ENCODE measurements around the gene ADGRL1. TPM values are rescaled to one million over a fixed set of nuclear protein-coding genes. Genes with fewer than 3 reads are reported as not detected.

ADGRL1 gene
- polyA plus RNA-seq, 1 donor (not counting 4 experiments of a cell fraction or from before 2014, with no cell fraction given), result 3.2 TPM

DNA sequence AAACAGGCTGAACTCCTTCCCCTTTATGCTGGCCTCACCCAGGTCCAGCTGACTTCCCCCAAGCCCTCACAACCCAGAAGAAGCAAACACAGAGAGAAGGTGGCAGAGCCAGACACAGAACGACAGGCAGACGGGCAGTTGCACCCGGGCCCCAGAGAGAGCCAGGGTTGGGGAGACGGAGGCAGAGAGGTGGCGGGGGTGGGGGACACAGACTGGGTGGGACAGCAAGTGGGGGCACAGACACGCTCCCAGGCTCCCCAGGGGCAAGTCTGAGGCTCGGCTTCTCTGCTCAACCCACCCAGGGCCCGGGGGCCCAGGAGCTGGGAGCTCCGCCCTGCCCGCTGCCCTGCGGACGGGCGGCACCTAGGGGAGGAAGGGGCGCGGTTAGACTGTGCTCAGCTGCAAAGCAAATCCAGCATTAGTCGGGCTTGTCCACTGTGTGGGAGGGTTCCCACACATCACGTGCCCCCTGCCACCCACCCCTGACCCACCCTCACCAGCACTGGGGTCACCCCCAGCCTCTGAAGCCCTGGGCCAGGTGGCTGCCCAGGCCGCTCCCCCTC lies 38.3 kb downstream of the ADGRL1 start:
- TF ChIP-seq EZH2 (IDR thresholded peaks at IDR 0.05; ENCODE audit: low read length) (no peak), CTCF (optimal IDR thresholded peaks at IDR 0.05 in 1 of 3, IDR thresholded peaks at IDR 0.05 in 1 of 3, conservative IDR thresholded peaks at IDR 0.05 in 1 of 3; ENCODE audit: extremely low read depth in 1 of 3, insufficient read depth in 2 of 3, low read length in 3 of 3) (no peak)
- Histone ChIP-seq H3K9me1 (ENCODE audit: control insufficient read depth, extremely low read depth, insufficient read depth, low read length) (no peaks in the 10 kb centered on the region), H3K27ac (ENCODE audit: control insufficient read depth, insufficient read depth, low read length) (no peak overlapping the region), H3K4me1 (ENCODE audit: control insufficient read depth, extremely low read depth, insufficient read depth, low read length) (no peaks in the 10 kb centered on the region), H3K79me2 (ENCODE audit: control insufficient read depth, insufficient read depth, low read length) (no peaks in the 10 kb centered on the region), H4K20me1 (ENCODE audit: control insufficient read depth, extremely low read depth, insufficient read depth, low read length) (no peaks in the 10 kb centered on the region), H3K9ac (ENCODE audit: control insufficient read depth, extremely low read depth, insufficient read depth, low read length) (no peak overlapping the region), H3K36me3 (ENCODE audit: control insufficient read depth in 2 of 2, extremely low read depth in 1 of 2, insufficient read depth in 2 of 2, low read length in 2 of 2) (no peaks in the 10 kb centered on the region), H3K4me3 (ENCODE audit: control insufficient read depth in 2 of 3, extremely low read depth in 1 of 3, insufficient read depth in 2 of 3, low read depth in 1 of 3, low read length in 3 of 3) (no peak overlapping the region), H2AFZ (ENCODE audit: control insufficient read depth, low read length) (no peak overlapping the region), H3K27me3 (ENCODE audit: control insufficient read depth, extremely low read depth, insufficient read depth, low read length) (no peaks in the 10 kb centered on the region), H3K9me3 (ENCODE audit: control insufficient read depth, low read depth, low read length) (no peaks in the 10 kb centered on the region), H3K4me2 (ENCODE audit: control insufficient read depth, extremely low read depth, insufficient read depth, low read depth, low read length) (no peak overlapping the region)
- no peak for DNase-seq (ENCODE audit: low read depth, low spot score)
- dilution Hi-C loops (cut with MboI; ENCODE audit: extremely low pct_ligation_motif_present, low sequenced_read_pairs), result no loop called here
- FAIRE-seq, result no peak

DNA sequence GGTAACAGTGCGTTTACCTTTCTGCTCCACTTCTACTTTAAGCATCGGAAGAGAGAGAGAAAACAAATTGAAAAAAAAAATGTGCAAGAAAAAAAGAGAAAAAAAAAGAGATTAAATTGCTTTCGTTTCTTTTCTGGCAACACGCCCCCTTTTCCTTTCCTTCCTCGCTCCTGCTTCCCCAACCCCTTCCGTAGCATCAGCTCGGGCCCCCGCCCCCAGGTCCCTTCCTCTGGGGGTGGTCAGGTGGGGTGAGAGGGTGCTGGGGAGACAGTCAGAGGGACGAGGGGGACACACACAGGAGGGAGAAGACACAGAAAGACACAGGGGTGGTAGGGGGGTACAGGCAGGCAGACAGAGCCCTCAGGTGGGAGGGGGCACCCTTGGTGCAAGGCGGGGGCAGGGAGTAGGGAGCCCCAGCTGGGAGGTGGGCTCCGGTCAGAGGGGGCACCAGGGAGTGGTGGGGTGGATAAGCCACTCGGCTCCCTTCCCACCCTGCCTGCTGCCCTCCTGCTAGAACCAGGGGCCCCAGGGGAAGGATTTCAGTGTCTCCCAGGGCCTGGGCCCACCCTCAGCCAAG lies 38.9 kb downstream of the ADGRL1 start:
- dilution Hi-C loops (cut with MboI; ENCODE audit: extremely low pct_ligation_motif_present, low sequenced_read_pairs), result no loop called here
- H4K20me1 ChIP-seq (ENCODE audit: control insufficient read depth, extremely low read depth, insufficient read depth, low read length), result no peaks in the 10 kb centered on the region
- H3K27ac ChIP-seq (ENCODE audit: control insufficient read depth, insufficient read depth, low read length), result no peak overlapping the region
- H2AFZ ChIP-seq (ENCODE audit: control insufficient read depth, low read length), result no peak overlapping the region
- no peak for FAIRE-seq
- H3K4me2 ChIP-seq (ENCODE audit: control insufficient read depth, extremely low read depth, insufficient read depth, low read depth, low read length), result no peak overlapping the region
- no peak overlapping the region for H3K4me3 ChIP-seq (ENCODE audit: control insufficient read depth in 2 of 3, extremely low read depth in 1 of 3, insufficient read depth in 2 of 3, low read depth in 1 of 3, low read length in 3 of 3)
- H3K4me1 ChIP-seq (ENCODE audit: control insufficient read depth, extremely low read depth, insufficient read depth, low read length), result no peaks in the 10 kb centered on the region
- H3K27me3 ChIP-seq (ENCODE audit: control insufficient read depth, extremely low read depth, insufficient read depth, low read length), result no peaks in the 10 kb centered on the region
- H3K9me1 ChIP-seq (ENCODE audit: control insufficient read depth, extremely low read depth, insufficient read depth, low read length), result no peaks in the 10 kb centered on the region
- H3K9me3 ChIP-seq (ENCODE audit: control insufficient read depth, low read depth, low read length), result no peaks in the 10 kb centered on the region
- H3K79me2 ChIP-seq (ENCODE audit: control insufficient read depth, insufficient read depth, low read length), result no peaks in the 10 kb centered on the region
- DNase-seq (ENCODE audit: low read depth, low spot score), result no peak
- H3K36me3 ChIP-seq (ENCODE audit: control insufficient read depth in 2 of 2, extremely low read depth in 1 of 2, insufficient read depth in 2 of 2, low read length in 2 of 2), result no peaks in the 10 kb centered on the region
- no peak overlapping the region for H3K9ac ChIP-seq (ENCODE audit: control insufficient read depth, extremely low read depth, insufficient read depth, low read length)
- no peak for TF ChIP-seq EZH2 (IDR thresholded peaks at IDR 0.05; ENCODE audit: low read length)
- no peak for TF ChIP-seq CTCF (optimal IDR thresholded peaks at IDR 0.05 in 1 of 3, IDR thresholded peaks at IDR 0.05 in 1 of 3, conservative IDR thresholded peaks at IDR 0.05 in 1 of 3; ENCODE audit: extremely low read depth in 1 of 3, insufficient read depth in 2 of 3, low read length in 3 of 3)
